GM19468 (cell line): Measurements from ENCODE around the gene RGS8.

ENCODE experiments used
- ATAC-seq: cut with Tn5 transposase; IDR thresholded peaks from one replicate; pipeline ENCODE4 v1.9.1; 2021; ENCODE audit warnings: mild to moderate bottlenecking, moderate library complexity, moderate number of reproducible peaks; ENCODE audit not compliant: unreplicated experiment; ENCODE audit errors: extremely low read depth

RGS8 gene

DNA sequence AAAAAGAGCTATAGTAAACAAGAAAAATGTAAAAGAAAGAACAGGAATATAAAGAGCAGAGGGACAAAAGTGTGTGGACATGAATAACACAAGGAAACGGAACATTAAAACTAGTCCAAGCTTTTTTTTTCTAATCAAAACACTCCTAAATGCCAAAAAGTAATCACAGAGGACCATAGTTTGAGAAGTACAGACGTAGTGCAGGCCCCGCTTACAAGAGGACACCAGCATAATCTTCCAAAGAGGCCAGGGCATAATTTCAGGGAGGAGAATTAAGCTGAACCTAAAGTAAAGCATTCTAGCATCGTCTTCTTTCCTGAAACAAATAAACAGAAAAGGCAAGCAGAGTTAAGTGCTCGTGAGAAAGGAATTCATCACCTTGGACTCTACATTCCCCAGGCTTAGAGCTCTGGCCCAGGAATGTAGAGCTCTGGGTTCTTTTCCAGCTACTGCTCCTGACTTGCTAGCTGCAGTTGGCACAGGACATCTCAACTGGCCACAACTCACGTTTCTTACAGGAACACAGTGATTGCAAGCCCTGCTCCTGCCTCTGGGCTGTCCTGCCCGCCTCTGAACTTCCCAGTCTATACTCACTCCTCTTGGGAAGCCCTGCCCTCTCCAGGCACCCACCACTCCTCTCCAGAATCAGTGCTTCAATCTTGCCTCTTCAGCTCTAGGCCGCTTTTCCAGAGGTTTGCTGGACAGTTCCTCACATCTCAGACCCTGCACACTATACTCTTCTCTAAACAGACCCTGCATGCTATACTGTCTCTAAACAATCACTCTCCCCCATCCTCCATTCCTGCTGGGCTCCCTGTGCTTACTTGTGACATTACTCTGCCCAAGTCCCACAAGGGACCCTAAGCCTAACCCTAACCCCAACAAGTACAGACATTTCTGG is 9.8 kb downstream of the RGS8 start:
- ATAC-seq = no peak

- ATAC-seq = no peak
Measured at GRCh38 chr1:182672487-182672836, 11.9 kb downstream of the RGS8 start.

DNA sequence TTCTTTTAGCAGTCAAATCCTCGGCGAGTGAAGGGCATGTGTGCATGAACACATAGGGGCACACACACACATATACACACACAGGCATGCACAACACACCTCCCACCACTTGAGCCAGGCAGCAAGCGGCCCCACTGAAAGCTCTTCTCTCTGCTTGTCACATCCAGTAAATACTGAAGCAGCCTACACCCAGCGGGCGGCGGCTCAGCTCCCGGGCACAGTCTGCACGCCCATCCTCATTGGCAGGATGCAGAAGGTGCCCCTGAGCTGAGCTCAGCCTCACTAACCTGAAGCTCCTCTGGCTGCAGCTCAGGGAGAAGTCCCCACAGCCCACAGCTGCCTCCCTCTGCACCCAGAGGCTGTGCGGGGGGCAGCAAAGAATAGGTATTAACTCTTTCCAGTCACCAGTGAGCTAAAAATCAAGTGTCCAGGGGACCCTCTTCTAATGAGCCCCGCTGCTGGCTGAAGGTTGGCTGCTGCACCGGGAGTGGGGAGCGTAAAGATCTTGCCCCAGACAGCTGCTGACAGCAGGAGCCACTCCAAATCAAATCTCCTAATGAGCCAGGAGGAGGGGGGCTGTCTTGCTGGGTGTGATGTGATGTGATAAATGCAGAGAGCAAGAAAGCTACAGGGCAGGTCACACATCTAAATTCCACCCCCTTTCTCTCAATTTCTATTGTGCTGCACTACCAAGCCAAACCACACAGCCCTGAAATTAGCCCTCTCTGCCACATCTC is 12.5 kb downstream of the RGS8 start:
- no peak for ATAC-seq

DNA sequence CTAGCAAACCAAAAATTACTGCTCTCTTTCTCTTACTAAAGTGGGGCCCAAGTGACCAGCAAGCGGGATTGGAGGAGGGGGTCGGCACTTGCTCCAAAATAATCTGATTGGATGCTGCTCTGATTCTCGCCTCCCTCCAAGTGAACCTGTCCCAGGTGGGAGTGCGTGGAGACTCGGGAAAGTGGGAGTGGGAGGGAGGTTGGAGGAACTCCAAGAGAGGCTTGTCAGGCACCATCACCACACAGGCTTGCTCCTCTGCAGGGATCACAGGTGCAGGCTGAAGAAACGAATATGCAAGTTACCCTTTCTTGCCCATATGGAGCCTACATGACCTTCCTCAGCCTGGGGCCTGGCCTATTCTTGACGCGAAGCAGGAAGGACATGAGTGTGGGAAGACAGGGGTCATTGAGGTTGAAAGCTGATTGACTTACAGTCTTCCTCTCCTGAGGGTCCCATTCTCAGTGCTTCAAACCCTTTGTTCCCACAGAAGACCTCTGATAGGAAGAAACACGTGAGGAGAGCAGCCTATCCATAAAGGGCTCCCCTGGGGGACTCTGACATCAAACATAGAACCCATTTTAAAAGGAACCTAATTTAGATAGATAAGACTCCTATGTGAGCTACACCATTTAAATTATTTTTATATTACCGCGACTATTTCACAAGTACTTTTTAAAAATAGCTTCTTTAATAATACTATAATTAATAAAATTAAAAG is 14.2 kb downstream of the RGS8 start:
- no peak for ATAC-seq

DNA sequence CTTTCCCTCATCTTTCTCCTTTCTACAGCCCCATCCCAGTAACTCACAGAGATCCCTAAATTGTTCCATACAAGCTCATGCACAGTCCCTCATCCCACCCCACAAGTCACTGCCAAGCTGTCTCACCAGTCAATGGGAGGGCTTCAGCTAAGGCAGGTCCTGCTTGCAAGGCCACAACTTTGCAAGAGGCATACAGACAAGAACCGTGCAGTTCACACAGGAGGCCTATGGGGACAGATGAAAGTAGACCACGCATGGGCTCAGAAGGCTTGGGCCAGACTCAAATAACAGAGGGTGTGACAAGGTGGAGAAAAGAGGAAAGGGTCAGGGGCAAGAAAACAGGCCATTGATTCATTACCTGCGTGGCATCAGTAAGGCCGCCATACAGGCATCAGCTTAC is 15.1 kb downstream of the RGS8 start:
- ATAC-seq = no peak

GRCh38 chr1:182668521-182669054 is 15.8 kb downstream of the RGS8 start:
- no peak for ATAC-seq

DNA sequence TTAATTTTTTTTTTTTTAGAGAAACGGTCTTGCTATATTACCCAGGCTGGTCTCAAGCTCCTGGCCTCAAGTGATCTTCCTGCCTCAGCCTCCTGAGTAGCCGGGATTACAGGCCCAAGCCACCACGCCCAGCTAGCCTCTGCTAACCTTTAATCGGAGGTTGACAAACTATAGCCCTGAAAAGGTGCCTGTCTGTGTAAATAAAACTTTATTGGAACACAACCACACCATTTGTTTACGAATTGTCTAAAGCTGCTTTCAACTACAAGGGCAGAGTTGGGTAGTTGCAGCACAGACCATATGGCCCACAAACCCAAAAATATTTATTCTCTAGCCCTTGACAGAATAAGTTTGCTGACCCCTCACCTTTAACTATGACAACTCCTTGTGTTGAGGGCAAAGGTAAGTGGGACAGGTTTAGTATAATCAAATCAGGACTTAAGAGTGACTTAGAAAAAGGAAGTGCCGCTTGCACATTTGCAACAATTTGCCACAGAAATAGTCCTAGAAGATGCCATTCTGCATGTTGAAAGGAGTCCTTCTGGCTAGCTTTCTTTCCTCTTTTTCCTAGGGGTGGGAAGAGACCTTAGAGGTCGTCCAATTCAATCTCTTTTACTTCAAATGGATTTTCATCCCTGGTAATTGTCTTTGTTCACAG is 16.4 kb downstream of the RGS8 start:
- ATAC-seq = no peak

DNA sequence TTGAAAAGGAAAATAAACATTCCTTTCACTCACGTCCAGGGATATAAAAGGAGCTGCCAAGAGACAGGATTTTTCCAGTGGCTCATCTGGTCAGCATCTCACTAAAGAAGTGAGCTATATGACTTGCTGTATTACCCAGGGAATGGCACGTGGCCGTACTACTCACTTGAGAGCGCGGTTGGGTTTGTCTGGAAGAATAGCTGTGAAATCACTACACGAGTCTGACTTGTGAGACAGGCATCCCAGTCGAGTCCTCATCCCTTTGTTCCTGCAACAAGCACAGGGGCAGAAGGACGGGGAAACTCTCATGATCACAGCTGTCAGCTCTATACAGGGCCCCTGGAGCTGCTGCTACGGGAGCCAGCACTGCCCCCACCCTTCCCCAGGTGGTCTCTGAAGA is 17.7 kb downstream of the RGS8 start:
- no peak for ATAC-seq

GRCh38 chr1:182664296-182664695 is 20.1 kb downstream of the RGS8 start:
- no peak for ATAC-seq

- ATAC-seq = no peak
Measured at GRCh38 chr1:182662956-182663355, 21.4 kb downstream of the RGS8 start.

DNA sequence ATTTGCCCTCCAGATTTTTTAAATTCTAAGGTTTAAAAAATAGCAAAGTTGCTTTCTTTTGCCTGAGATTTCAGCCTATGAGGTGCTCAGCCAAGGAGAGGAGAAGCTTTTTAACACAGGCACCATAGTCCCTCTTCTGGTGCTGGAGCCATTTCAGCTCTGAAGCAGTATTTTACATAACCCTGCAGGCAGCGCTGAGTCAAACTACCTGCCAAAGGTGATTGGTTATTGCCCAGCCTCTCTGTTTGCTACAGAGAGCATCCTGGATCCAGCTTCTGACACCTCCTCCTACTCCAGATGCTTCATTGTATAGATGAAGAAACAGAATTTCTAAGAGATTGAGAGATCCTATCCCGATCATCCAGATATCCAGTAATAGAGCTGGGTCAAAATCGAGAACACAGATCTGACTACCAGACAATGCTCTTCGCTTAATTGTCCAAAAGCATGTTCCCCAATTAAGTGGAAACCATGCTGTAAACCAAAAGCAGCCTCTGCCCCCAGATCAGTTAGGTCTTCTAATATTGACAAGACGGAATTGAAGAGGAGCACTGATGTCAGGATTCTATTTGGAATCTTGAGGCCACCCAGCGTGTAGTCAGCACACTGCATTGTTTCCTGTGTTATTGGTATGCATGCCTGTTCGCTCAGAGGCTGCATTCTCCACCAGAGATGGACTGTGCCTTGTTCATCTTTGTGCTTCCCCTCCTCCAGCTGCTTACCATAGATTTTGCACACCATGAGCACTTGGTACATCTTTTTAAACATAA is 22.1 kb downstream of the RGS8 start:
- no peak for ATAC-seq

DNA sequence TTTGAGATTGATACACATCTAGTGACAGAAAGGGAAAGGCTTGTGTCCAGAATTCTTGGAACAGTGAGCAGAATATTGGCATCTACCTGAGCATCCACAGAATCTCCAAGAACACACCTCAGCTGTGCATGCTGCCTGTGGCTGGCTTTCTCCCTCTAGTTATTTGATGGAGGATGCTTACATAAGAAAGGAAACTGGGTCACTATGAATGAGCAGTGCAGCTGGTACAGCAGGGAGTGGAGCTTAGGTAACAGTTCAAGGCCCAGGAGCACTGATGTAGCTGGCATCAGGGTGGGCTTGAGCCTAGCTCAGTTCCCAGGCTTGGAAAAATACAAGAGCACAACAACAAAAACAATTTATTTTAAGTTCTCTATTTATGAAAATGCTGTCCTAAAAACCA is 26.3 kb downstream of the RGS8 start:
- ATAC-seq = no peak

GRCh38 chr1:182656842-182657397 is 27.5 kb downstream of the RGS8 start:
- ATAC-seq = no peak

DNA sequence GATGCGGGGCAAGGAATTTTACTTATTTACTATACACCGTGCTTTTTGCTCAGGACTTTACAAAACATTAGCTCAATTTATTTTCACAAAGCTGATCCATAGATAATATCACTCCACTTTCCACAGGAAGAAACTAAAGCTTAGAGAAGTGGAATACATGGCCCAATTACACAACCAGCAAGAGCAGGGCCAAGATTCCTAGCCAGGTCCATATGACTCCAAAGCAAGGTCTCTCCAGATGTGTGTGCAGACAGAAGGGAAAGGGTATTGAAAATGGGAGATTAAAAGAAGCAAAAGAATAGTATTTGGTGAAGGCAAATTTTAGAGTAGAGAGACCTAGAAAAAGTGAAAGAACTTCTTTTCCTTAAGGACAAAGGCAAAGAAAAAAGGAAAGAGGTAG is 30.4 kb downstream of the RGS8 start:
- ATAC-seq = no peak

DNA sequence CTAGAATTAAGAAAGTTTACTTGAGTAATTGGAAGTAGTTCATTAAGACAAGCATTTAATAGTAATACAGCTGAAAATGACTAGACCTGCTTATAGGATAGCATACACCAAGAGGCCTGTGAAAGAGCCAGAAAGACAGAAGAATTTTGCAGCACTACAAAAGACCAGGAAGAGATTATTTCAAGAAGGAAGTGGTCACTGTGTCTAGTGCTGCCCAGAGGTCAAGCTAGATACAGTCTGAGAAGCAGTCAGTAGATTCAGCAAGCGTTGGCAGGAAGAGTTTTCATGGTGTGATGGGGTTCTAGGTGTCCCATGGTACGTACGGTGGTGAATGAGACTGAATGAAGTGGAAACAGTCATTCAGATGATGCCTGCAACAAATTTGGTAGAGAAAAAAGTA is 31.5 kb downstream of the RGS8 start:
- no peak for ATAC-seq

DNA sequence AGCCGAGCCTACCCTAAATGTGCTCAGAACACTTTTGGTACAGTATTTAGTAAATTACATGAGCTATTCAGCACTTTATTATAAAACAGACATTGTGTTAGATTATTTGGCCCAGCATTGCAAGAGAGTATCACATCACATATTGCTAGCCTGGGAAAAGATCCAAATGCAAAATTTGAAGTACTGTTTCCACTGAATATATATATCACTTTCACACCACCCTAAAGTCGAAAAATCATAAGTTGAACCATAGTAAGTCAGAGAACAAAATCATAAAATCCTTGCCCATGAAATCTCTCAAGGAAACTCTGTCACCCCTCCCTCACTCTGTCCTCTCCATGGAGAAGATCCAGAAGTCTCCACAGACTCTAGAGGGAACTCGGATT is 33.1 kb downstream of the RGS8 start:
- ATAC-seq = no peak

DNA sequence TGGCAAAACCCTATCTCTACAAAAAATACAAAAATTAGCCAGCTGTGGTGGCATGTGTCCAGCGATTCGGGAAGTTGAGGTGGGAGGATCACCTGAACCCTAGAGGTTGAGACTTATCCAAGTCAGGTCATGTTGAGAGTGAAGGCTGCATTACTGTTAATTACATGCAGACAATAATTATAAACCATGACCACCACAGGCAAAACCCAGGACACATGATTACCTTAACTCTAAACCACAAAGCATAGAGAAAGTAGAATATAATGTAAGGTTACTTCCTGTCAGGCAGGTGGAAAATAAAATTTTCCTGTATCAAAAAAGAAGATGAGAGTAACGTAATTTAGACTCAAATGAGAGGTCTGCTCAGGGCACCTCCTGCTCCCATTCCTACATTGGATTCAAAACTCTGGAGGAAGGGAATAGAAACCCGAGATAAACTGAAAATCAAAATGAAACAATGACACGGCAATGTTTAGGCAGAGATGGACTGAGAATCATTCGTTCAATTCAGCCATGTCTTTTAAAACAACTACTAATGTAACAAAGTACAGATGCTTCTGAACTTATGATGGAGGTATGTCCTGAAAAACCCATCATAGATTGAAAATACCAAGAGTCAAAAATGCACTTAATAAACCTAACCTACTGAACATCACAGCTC is 33.6 kb downstream of the RGS8 start:
- no peak for ATAC-seq

- ATAC-seq = no peak
Measured at GRCh38 chr1:182649041-182649440, 35.3 kb downstream of the RGS8 start.

GRCh38 chr1:182646739-182647138 is 37.6 kb downstream of the RGS8 start:
- ATAC-seq = no peak
